Activated effector memory CD4-positive, alpha-beta T cell treated with Interleukin-2 at 50 U/mL for 16 hours (primary cell): ENCODE results near the gene AQP2.

Experiments used
- DNase-seq: peaks from one replicate; pipeline ENCODE4 v3.0.0-alpha.2; 2020

AQP2 gene

DNA sequence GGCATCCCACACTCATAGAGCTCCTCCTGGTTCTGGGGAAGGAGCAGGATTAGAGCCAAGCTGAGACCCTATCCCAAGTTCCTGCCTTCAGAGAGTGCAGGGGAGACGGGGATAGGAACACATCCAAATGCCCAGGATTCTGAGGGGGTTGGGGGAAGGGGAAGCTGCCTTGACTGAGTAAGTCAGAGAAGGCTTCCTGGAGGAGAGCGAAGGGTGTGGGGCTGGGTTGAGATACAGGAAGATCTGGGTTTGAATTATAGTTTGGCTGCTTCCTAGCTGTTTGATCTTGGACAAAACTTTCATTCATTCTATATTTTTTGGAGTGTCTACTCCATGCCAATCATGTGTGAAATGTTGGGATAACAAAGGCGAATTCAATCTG lies 8.0 kb upstream of the AQP2 start:
- DNase-seq, result no peak

DNA sequence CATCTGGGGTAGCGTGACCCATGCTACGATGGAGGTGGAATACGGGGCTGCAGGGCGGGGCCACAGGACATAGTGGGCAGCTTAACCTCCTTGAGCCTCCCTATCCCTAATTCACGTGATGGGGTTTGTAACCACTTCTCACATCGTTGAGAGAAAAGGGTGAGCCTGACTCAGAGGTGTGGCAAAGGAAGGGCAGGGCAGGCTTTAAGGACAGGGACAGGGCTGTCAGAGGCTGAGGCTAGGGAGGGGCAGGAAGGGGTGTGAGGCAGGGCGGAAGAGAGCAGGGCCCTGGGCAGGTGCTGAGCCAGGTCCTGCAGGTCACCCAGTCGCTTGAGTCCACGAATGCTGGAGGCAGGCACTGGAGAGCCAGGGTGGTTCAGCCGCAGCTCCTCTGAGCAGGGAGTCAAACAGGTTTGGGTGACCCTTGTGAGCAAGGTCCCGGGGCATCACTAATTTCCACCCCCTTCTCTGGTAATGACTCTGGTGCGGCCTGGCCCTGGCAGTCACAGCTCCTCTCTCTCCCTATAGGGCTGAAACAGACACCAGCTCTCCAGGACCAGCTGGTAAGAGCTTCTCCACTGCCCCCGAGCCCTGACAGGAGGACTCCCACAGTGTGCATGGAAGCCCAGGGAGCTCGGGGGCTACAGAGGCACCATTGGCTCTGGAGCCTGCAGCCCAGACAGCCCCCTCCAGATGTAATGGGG lies 7.5 kb upstream of the AQP2 start:
- DNase-seq, result peak; percentile 46

DNA sequence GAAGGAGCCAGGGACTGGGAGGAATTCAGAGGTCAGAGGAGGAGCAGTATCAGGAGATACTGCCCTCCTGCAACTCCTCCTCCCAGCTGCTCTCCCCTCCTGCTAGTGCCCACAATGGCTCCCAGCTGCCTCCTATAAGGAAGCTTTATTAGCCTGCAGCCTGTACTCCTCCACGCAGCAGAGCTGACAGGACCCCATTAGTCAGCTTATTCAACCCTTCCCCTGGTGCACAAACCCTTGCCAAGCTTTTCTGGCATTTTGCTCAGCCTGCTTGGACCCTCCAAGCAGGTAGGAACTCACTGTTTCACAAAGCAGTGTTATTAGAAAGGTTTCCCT lies 6.9 kb upstream of the AQP2 start:
- DNase-seq, result no peak

DNA sequence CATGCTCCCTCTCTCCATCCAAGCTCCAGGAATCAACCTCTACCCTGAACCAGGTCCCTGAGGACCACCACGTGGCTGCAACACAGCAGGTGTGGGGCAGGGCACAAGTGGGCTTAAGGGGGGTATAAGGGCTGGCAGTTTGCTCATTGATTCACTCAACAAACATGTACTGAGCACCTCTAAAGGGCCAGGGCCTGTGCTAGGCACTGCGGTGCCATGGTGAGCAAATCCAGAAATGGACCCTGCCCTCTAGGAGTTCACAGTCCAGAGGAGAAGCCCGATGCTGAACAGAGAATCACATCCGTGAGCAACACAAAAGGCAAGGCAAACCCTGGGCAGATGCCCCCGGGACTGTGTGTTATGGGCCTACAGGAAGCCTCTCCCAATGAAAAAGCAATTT lies 6.5 kb upstream of the AQP2 start:
- no peak for DNase-seq

DNA sequence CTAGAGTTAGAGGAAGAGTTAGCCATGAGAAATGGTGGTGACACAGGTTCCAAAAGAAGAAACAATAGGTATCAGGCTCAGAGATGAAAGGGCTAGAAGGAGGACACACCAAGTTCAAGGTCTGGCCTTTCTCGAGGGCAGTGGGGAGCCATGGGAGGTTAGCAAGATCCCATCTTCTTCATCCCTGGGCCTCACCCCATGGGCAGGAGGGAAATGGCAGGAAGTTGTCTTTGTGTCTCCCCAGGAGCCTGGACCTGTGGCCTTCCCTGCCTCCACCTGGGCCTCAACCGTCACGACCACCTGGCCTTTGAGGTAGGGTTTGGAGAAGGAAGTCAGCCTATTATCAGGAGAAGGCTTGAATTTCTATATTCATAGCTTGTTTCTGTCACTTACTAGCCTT lies 5.8 kb upstream of the AQP2 start:
- no peak for DNase-seq

DNA sequence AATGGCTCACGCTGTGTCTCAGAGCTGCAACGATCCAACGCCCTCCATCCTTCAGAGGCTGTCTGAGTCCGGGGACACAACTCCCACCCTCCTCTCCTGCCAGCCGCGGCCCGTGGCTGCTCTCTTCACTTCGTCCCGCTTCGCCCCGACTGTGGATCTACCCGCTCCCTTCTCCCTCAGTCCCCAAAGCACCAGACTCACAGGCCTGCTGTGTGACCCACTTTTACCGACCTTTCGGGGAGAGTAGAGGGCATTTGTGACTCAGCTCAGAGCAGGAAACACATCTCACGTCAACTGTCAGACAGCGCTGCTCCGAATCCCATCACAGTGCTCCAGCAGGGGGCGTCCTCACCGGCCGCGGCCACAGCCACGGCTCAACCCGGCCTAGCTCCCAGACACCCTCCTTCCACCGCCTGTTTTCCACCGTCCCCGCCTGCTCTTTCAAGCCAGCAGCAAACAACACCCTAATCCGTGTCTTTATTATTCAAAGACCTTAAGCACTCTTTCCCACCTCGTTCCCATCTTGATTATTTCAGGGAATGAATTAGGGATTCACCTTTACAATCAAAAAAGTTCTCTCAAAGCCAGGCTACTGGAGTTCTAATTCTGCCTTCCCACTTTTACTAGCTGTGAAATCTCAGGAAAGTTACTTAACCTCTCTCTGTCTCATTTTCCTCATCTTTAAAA lies 5.0 kb upstream of the AQP2 start:
- peak; percentile 78 for DNase-seq

DNA sequence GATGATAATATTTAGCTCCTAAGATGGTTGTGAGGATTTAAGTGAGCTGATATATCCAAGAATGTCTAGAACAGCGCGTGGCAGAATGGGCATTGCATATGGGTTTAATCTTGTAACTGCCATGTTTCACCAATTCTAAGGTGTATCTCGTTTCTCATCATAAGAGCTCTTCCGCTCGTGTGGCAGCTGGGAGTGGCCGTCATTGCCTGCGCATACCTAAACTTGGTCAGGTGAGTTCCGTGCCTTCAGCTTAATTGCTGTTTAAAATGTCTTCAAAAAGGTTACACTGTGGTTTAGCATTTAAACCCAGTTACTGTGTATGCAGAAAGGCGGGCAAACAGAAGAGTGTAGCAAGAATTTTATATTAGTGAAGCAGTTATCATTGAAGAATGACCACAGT lies 4.5 kb upstream of the AQP2 start:
- no peak for DNase-seq

DNA sequence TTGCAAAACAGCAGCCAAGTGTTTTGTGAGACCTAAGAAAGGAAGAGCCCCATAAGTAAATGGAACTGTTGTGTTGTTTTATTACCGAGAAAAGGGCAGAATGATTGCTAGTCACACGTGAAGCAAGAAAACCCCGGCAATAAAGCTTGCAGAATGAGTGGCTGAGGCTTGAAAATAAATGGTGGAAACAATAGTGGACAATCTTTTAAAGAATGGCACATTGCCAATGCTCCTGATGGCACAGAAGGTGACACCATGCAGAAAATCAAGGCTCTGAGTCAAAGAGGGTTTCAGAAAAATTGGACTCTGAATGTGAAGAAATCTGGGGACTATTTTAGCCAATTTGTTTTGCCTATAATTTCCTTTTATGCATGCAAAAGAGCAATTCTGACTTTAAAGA lies 4.0 kb upstream of the AQP2 start:
- DNase-seq, result no peak

DNA sequence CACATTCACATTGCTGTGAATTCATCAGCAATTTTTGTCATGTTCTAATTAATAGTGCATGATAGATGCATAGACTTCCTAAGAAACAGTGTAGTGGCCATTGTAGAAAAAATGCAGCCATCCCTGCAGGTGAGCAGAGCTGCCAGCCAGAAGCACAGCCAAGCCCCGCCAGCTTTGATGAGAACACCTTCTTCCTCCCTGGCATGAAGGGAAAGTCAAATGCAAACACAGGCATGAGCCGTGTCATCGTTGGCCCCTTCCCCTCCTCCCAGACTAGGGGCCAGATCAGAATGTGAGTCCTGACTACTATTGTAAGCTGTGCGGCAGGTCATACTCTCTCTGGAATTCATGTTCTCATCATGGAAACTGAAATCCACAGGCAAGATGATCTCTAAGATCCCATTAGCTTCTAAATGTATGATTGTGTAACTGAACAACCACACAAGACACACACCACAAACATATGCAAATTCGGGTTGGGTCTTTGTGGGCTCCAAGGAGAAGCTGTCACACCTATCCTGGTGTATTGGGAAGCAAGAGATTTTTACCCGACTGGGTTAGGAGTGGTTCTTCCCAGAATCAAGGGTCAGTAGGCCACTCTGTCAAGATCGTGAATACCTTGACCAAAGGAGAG lies 2.8 kb upstream of the AQP2 start:
- DNase-seq, result no peak

DNA sequence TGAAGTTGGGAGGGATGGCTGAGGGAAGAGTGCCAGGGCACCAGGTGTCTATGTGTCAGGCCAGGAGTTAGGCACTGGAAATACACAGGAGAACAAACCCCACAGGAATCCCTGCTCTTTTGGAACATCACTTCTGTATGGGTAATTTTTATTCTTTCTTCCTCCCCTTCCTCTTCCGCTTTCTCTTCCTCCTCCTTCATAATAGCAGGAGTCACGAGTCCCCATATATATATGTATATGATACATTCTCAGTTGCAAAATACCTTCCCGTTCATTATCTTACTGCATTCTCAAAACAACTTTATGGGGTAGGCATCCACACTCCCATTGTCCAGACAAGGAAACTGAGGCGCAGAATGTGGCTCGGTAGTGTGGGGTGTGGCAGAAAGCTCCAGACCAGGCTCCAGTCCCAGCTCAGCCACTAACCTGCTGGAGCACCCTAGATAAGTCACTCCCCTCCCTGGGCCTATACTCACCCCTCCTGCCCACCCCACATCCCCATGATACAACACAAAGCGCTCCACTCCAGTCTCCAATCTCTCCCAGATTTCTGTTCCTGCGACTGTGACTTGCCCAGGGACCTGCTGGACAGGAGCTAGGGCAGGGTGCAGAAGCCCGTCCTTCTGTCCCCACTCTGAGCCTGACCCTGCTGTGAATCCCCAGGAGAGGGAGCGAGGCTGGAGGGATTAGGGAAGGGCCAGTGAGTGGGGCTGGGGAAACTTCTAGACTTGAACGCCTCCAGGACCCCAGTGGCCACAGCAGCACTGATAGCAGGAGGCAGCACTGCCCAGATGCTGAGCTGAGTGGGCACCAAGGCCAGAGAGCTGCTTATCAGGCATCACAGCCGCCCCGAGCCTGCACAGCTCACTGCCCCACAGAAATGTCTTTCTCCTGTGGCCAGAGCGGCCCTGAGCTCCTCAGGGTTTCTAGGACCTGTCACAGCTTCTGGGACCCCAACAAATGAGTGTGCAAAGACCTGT lies 1.4 kb upstream of the AQP2 start:
- no peak for DNase-seq

DNA sequence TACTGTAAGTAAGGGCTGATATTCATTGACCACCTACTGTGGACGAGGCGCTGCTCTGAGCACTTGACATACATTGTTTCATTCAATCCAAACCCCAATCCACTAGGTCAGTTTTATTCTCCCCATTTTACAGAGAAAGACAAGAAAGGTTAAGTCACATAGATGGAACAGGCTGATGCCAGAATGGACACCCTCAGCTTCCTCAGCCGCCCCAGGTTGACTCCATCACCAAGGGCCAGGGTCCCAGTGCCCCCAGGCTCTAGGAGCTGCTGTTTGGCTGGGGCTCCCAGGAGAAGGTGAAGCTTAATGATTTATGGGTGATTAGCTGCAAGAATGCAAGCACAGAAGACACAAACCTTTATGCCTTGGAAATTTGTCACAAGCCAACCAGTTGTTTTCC lies 671 bp upstream of the AQP2 start:
- no peak for DNase-seq

DNA sequence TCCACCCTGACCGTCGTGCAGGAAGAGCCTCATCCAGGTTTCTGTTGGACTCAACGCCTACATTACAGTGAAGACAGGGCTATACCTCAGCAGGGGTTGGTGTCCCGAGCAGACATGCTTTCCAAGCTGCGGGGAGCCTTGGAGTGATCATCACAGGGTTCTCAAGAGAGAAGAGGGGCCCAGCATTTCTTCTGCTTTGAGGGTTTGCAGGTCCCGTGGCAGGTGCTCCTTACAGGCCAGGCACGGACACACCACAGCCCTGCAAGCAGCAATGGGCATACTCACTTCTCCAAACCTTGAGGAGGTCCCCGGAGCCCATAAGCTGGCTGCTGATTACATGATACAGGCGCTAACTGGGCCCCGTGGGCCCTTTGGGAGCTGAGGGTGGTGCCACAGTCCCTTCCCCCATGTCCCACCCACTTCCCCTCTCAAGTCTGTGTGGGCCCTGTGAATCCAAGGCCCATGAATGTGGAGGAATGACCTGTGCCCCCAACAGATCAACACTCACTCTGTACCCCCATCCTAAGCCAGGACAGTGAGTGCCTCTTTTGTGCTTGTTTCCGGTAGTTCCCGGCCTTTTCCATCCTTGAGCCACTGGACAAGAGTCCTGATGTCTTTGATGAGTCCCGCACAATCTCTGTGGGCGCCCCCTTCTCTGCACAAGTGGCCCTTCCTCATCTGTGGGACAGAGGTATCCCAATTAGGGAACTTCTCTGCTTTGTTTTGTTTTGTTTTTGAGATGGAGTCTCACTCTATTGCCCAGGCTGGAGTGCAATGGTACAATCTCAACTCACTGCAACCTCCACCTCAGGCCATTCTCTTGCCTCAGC lies 1.1 kb downstream of the AQP2 start:
- no peak for DNase-seq

DNA sequence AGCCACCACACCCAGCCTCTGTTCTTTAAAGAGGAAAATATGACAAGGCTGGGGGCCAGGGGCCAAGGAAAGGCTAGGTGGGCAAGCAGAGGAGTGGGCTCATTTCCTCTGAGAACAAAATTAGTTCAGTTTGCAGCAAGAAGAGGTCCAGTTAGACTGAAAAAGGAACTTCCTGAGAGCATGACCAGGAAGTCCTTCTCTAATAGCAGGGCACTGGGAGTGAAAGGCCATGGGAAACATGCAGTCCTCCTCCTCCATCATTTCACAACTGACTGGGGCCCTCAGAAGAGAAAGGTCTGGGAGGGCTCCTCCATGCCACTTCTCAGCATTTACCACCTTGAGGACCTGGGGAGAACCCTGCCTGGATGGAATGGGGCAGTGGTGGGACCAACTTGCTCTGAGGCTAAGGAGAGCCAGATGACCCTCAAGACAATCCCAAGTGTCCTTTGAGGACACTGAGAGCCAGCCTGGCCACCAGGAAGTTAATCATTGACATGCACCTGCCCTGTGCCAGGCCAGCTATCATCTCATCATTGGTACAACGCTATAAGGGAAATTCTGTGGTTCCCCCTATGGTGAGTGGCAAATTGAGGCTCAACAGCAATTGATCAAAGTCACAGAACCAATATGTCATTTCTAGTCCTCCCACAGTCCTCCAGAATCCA lies 2.0 kb downstream of the AQP2 start:
- no peak for DNase-seq

DNA sequence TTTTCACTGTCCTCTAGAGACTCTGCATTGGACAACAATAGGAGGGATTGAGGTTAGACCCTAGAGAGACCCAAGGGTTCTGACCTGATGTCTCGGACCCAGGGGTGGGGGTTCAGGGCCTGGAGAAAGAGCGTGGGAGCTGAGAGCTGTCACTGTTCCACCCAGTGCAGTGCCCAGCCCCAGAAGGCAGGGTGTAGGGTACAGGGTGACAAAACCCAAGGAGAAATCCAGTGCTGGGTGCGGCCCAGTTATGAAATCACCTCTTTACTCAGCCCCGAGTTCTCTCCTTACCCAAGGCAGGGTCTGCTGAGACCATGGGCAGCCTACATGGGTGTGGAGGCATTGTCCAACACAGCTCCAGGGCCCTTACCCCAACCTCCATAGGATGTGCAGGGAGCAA lies 2.6 kb downstream of the AQP2 start:
- no peak for DNase-seq

DNA sequence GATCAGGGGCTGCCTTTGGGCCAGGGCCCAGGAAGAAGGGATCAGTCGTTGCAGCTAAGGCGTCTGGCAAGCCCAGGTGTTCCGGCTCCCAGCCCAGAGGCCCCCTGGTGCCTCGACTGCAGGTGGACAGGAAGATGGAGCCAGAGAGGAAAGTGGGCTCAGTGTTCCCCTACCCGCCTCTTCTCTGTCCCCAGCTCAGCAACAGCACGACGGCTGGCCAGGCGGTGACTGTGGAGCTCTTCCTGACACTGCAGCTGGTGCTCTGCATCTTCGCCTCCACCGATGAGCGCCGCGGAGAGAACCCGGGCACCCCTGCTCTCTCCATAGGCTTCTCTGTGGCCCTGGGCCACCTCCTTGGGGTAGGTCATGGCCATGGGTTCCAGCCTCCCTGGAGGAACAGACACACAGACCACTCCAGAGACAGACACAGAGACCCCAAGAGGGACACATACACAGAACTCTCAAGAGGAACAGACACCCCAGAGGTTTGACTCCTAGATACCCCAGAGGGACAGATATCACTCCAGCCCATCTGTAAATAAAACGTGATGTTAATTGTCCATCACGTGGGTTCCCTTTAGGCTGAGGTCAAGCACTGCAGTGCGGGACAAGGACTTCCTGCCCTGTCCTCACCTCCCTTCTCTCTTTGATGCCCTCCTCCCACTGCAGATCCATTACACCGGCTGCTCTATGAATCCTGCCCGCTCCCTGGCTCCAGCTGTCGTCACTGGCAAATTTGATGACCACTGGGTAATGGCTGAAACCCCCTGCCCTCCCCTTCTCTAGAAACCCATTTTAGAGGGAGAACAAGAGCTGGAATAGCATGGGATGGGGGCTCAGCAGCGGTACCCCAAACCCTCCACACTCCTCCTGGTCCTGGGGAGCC lies 3.7 kb downstream of the AQP2 start:
- DNase-seq, result no peak

DNA sequence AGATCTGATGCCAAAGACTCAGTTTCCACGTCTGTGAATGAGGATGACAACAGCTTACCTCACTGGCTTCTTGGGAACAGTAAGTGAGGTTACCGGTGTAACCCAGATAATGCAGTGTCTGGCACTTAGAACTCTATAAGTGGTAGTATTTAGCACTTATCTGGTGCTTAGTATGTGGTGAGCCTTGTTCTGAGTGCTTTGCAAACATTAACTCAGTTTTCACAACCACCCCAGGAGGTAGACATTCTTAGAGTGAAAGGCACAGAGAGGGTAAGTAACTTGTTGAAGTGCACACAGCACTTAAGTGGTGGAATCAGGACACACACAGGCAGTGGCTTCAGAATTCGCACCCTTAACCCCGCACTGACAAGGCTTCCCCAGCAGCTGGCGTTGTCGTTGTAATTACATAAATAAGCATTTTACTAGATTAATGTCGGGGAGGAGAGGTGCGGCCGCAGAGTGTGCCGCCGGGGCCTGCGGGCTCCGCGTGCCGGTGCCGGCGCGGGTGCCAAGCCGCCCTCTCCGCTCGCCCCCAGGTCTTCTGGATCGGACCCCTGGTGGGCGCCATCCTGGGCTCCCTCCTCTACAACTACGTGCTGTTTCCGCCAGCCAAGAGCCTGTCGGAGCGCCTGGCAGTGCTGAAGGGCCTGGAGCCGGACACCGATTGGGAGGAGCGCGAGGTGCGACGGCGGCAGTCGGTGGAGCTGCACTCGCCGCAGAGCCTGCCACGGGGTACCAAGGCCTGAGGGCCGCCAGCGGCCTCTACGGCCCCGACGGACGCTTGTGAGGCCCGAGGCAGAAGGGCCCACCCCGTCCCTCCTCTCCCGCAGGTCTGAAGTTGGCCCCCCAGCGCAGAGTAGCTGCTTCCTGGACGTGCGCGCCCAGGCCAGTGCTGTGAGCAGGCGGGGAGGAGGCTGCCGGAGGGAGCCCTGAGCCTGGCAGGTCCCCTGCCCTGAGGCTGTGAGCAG lies 4.6 kb downstream of the AQP2 start:
- no peak for DNase-seq

DNA sequence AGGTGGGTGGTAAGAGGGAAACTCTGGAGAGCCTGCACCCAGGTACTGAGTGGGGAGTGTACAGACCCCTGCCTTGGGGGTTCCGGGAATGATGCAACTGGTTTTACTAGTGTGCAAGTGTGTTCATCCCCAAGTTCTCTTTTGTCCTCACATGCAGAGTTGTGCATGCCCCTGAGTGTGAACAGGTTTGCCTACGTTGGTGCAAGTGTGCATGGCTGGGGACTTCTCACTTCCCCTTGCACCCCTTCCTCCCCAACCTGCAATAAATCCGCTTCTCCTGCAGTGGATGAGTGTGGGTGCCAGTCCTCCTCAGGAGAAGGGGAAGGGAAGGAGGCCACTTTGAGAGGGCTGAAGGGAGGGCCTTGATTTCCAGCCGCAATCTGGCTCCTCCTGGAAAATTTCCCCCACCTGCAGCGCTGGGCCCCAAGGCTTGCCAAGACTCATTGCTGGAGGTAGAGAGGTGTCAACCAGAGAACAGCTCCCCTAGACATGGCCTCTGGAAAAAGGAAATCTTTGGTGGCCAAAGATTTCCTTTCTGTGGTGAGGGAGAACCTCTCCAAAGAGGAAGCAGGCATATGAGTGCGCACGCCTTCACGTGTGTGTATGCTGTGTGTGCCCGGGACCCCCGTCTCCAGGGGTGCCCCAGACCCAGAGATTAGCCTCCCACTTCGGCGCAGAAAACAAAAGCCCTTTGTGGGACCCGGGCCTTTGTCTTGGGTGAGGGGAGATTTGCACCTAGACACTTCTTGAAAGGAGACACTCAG lies 5.5 kb downstream of the AQP2 start:
- DNase-seq, result no peak

DNA sequence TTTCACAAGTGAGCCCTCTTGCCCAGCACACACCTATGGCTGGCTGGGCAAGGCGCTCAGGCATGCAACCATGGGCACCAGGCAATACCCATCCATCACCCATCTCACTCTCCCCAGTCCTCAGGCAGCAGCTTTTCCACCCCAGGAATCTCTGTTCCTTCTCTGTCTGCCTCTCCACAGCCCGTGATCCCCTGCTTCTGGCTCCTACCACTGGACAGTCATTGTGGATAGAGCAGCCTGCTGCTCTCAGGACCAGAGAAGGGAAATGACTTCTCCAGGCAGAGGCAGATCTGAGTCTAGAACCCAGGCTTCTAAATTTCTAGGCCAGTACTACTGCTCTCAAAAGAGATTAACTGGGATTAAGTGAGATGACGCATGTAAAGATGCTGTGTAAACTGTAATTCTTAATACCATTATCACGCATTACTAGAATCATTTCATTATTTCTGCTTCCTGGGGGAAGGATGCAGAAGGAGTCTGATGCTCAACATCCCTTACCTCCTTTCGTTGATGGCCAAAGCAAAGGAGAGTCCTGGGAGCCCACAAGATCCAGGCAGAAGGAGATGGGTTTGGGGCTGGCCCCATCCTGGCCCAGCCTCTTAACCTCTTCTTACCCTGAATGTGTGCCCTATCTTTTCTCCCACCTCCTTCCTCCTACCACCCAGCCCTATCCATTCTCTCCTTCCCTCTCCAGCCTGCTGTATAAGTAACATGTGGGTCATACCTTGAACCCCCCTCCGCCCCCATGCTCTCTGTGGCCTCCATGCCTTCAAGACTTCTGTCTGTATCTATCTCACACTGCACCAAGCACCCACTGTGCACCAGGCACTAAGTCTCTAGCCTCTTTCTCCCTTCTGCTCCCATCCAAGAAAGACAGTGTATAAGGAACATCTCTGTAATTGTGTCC lies 6.4 kb downstream of the AQP2 start:
- no peak for DNase-seq
